Liver (tissue), 9 donors: ENCODE results near the gene TBC1D14. TPM values are rescaled to one million over a fixed set of nuclear protein-coding genes. Genes with fewer than 3 reads are reported as not detected.
A peak's percentile ranks its signal among the peaks of the same experiment; 100 is the strongest.

Experiments
- DNase-seq: peaks from one replicate; pipeline ENCODE4 v3.0.0-alpha.2; 2017; ENCODE audit warnings: low spot score
- H3K27ac ChIP-seq, 2 donors: one replicate each; pipeline ENCODE4 v1.7.0; 2013; ENCODE audit warnings: inconsistent platforms in 2 of 2, low read length in 2 of 2, control low read depth in 1 of 2, low read depth in 1 of 2, mild to moderate bottlenecking in 1 of 2
- H3K27me3 ChIP-seq, 4 donors: one replicate each; pipeline versions ENCODE4 v1.6.1 to v1.7.0; 2013; ENCODE audit warnings: low read length in 3 of 4, inconsistent platforms in 1 of 4, mild to moderate bottlenecking in 1 of 4, moderate library complexity in 1 of 4; ENCODE audit not compliant: control insufficient read depth in 4 of 4, insufficient read depth in 4 of 4
- H3K36me3 ChIP-seq, 4 donors: one replicate each; pipeline versions ENCODE4 v1.6.1 to v1.7.0; 2013; ENCODE audit warnings: low read length in 3 of 4, mild to moderate bottlenecking in 3 of 4, low read depth in 1 of 4, moderate library complexity in 1 of 4; ENCODE audit not compliant: control insufficient read depth in 4 of 4, insufficient read depth in 3 of 4
- H3K4me1 ChIP-seq, 4 donors: one replicate each; pipeline versions ENCODE4 v1.6.1 to v1.7.0; 2013; ENCODE audit warnings: low read length in 3 of 4, mild to moderate bottlenecking in 3 of 4, moderate library complexity in 1 of 4; ENCODE audit not compliant: control insufficient read depth in 4 of 4, insufficient read depth in 4 of 4
- H3K4me3 ChIP-seq, 3 donors: one replicate each; pipeline versions ENCODE4 v1.6.1 to v1.7.0; 2013; ENCODE audit warnings: low read length in 3 of 3, control low read depth in 1 of 3, low read depth in 1 of 3, mild to moderate bottlenecking in 1 of 3
- H3K9ac ChIP-seq, 2 donors: one replicate each; pipeline ENCODE4 v1.7.0; 2013; ENCODE audit warnings: low read length in 2 of 2, mild to moderate bottlenecking in 2 of 2, moderate library complexity in 2 of 2, control low read depth in 1 of 2, low read depth in 1 of 2
- H3K9me3 ChIP-seq, 4 donors: one replicate each; pipeline versions ENCODE4 v1.6.1 to v1.7.0; 2013; ENCODE audit warnings: low read length in 3 of 4; ENCODE audit not compliant: control insufficient read depth in 4 of 4
- EGR1 ChIP-seq, 2 donors: IDR thresholded peaks; 2 replicates each; pipeline ENCODE4 v1.6.1; 2016 to 2018; ENCODE audit warnings: antibody characterized with exemption in 2 of 2, low read depth in 2 of 2
- FOXA1 ChIP-seq: IDR thresholded peaks from 2 replicates; pipeline ENCODE4 v1.6.1; 2016; ENCODE audit warnings: antibody characterized with exemption
- FOXA2 ChIP-seq: IDR thresholded peaks from 2 replicates; pipeline ENCODE4 v1.6.1; 2016; ENCODE audit warnings: antibody characterized with exemption
- HNF4A ChIP-seq, 2 donors: conservative IDR thresholded peaks; 2 replicates each; pipeline ENCODE4 v1.6.1; 2016; ENCODE audit warnings: antibody characterized with exemption in 2 of 2, mild to moderate bottlenecking in 2 of 2
- HNF4G ChIP-seq: IDR thresholded peaks from 2 replicates; pipeline ENCODE4 v1.6.1; 2016; ENCODE audit warnings: antibody characterized with exemption
- RAD21 ChIP-seq, 2 donors: IDR thresholded peaks; 2 replicates each; pipeline ENCODE4 v1.6.1; 2016; ENCODE audit warnings: antibody characterized with exemption in 2 of 2, mild to moderate bottlenecking in 2 of 2
- RXRA ChIP-seq, 2 donors: IDR thresholded peaks; 2 replicates each; pipeline ENCODE4 v1.6.1; 2017 to 2018; ENCODE audit warnings: antibody characterized with exemption in 2 of 2, mild to moderate bottlenecking in 1 of 2
- SP1 ChIP-seq: IDR thresholded peaks from 2 replicates; pipeline ENCODE4 v1.6.1; 2018; ENCODE audit warnings: antibody characterized with exemption, mild to moderate bottlenecking
- TAF1 ChIP-seq: conservative IDR thresholded peaks from 2 replicates; pipeline ENCODE4 v1.6.1; 2016; ENCODE audit warnings: antibody characterized with exemption, mild to moderate bottlenecking
- YY1 ChIP-seq: IDR thresholded peaks from 2 replicates; pipeline ENCODE4 v1.6.1; 2016; ENCODE audit warnings: antibody characterized with exemption, mild to moderate bottlenecking
- WGBS: extraction: QIAGEN DNeasy Blood & Tissue Kit; methylation state at CpG from one replicate; pipeline ENCODE4 v1.1.7; 2013; 5-methylcytosine and 5-hydroxymethylcytosine counted together
- polyA plus RNA-seq, 2 donors: library from polyadenylated mRNA; stranded (reverse) in 1 of 2; unstranded in 1 of 2; fragments of 200-250 nt in 1 of 2; fragments of >200 nt in 1 of 2; fragmentation: Nextera tagmentation in 1 of 2; extraction: Ambion mirVana in 1 of 2; gene quantifications; one replicate each; pipeline versions ENCODE4 v1.2.1 to v1.2.3, GENCODE V29; 2013 to 2015
- total RNA-seq, 2 donors: library from RNA; depleted of rRNA; stranded (reverse); fragments of >200 nt; gene quantifications; one replicate each; pipeline ENCODE4 v1.2.3, GENCODE V29; 2014
- TF ChIP-seq, protein P1 (sequence below): IDR thresholded peaks from 2 replicates; pipeline ENCODE4 v1.6.1; 2016; ENCODE audit warnings: antibody characterized with exemption
- TF ChIP-seq, protein P2 (sequence below): IDR thresholded peaks from 2 replicates; pipeline ENCODE4 v1.6.1; 2016; ENCODE audit warnings: antibody characterized with exemption
- TF ChIP-seq, protein P3 (sequence below): fragments of 150-350 bp; IDR thresholded peaks from 2 replicates; pipeline ENCODE4 v1.5.1; 2017; ENCODE audit warnings: improper control_type of control experiment, low read depth, low read length; ENCODE audit not compliant: missing input control
- TF ChIP-seq, protein P4 (sequence below): IDR thresholded peaks from 2 replicates; pipeline ENCODE4 v1.6.1; 2016; ENCODE audit warnings: antibody characterized with exemption, mild to moderate bottlenecking
- TF ChIP-seq, protein P5 (sequence below): IDR thresholded peaks from 2 replicates; pipeline ENCODE4 v1.6.1; 2016; ENCODE audit warnings: antibody characterized with exemption
- donor health status: healthy.
- donor health status: healthy.
- donor health status: healthy.
- donor health status: healthy.
- donor health status: healthy.

Gene TBC1D14
- total and polyA plus RNA-seq, 4 donors: 10.0 to 45.2 (median 22.7) TPM

DNA sequence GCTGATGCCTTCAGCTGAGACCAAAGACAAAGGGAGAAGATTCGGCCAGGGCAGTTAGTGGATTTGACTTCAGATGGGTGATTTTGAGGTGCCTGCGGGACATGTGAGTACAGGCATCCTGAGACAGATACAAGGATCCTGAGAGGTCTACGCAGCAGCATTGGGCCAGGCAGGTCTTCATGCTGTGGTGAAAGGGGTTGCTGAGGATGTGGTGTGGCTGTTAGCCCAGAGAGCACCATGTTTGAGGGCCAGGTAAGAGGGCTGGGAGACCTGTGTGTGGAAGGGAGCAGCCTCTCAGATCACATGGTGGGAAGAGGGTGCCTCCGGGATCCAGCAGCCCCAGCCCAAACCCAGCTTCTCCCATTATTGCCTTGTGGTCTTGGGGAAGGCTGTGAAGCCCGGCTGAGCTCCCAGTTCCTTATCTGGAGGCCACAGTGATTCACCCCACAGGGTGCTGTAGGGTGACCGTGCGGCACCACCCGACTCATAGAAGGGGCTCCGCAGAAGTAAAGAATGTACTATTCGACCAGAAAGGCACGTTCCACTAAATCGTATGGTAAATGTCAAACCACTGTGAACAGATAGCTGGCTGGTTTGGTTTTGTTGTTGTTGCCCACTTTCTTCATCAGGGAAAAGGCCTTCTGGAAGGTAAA lies 105.9 kb downstream of the TBC1D14 start:
- H3K9me3 ChIP-seq: no peaks in the 10 kb centered on the region
- H3K36me3 ChIP-seq: peaks cover 3 to 36% (median 17%) of the 10 kb centered on the region in 4 donors
- TF ChIP-seq YY1 (no peak), HNF4A (conservative IDR thresholded peaks at IDR 0.05) (no peak), HNF4G (no peak), TAF1 (no peak), SP1 (no peak), RXRA (IDR thresholded peaks at IDR 0.05) (no peak)
- TF ChIP-seq, protein P1, sequence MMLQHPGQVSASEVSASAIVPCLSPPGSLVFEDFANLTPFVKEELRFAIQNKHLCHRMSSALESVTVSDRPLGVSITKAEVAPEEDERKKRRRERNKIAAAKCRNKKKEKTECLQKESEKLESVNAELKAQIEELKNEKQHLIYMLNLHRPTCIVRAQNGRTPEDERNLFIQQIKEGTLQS: no peak
- TF ChIP-seq, protein P2, sequence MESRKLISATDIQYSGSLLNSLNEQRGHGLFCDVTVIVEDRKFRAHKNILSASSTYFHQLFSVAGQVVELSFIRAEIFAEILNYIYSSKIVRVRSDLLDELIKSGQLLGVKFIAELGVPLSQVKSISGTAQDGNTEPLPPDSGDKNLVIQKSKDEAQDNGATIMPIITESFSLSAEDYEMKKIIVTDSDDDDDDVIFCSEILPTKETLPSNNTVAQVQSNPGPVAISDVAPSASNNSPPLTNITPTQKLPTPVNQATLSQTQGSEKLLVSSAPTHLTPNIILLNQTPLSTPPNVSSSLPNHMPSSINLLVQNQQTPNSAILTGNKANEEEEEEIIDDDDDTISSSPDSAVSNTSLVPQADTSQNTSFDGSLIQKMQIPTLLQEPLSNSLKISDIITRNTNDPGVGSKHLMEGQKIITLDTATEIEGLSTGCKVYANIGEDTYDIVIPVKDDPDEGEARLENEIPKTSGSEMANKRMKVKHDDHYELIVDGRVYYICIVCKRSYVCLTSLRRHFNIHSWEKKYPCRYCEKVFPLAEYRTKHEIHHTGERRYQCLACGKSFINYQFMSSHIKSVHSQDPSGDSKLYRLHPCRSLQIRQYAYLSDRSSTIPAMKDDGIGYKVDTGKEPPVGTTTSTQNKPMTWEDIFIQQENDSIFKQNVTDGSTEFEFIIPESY: no peak
- TF ChIP-seq, protein P3, sequence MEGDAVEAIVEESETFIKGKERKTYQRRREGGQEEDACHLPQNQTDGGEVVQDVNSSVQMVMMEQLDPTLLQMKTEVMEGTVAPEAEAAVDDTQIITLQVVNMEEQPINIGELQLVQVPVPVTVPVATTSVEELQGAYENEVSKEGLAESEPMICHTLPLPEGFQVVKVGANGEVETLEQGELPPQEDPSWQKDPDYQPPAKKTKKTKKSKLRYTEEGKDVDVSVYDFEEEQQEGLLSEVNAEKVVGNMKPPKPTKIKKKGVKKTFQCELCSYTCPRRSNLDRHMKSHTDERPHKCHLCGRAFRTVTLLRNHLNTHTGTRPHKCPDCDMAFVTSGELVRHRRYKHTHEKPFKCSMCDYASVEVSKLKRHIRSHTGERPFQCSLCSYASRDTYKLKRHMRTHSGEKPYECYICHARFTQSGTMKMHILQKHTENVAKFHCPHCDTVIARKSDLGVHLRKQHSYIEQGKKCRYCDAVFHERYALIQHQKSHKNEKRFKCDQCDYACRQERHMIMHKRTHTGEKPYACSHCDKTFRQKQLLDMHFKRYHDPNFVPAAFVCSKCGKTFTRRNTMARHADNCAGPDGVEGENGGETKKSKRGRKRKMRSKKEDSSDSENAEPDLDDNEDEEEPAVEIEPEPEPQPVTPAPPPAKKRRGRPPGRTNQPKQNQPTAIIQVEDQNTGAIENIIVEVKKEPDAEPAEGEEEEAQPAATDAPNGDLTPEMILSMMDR: no peak
- TF ChIP-seq, protein P4, sequence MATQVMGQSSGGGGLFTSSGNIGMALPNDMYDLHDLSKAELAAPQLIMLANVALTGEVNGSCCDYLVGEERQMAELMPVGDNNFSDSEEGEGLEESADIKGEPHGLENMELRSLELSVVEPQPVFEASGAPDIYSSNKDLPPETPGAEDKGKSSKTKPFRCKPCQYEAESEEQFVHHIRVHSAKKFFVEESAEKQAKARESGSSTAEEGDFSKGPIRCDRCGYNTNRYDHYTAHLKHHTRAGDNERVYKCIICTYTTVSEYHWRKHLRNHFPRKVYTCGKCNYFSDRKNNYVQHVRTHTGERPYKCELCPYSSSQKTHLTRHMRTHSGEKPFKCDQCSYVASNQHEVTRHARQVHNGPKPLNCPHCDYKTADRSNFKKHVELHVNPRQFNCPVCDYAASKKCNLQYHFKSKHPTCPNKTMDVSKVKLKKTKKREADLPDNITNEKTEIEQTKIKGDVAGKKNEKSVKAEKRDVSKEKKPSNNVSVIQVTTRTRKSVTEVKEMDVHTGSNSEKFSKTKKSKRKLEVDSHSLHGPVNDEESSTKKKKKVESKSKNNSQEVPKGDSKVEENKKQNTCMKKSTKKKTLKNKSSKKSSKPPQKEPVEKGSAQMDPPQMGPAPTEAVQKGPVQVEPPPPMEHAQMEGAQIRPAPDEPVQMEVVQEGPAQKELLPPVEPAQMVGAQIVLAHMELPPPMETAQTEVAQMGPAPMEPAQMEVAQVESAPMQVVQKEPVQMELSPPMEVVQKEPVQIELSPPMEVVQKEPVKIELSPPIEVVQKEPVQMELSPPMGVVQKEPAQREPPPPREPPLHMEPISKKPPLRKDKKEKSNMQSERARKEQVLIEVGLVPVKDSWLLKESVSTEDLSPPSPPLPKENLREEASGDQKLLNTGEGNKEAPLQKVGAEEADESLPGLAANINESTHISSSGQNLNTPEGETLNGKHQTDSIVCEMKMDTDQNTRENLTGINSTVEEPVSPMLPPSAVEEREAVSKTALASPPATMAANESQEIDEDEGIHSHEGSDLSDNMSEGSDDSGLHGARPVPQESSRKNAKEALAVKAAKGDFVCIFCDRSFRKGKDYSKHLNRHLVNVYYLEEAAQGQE: no peak
- peaks cover 10 to 28% (median 16%) of the 10 kb centered on the region in 4 donors for H3K4me1 ChIP-seq
- 77% methylated on average over 12 of the region's 12 CpGs for WGBS
- DNase-seq: no peak
- no peaks in the 10 kb centered on the region for H3K27me3 ChIP-seq
- peak overlapping the region; percentile 71 to 88 for H3K27ac ChIP-seq
- no peak overlapping the region for H3K4me3 ChIP-seq
- H3K9ac ChIP-seq: peak overlapping the region in 1 of 2 donors; percentile 57

DNA sequence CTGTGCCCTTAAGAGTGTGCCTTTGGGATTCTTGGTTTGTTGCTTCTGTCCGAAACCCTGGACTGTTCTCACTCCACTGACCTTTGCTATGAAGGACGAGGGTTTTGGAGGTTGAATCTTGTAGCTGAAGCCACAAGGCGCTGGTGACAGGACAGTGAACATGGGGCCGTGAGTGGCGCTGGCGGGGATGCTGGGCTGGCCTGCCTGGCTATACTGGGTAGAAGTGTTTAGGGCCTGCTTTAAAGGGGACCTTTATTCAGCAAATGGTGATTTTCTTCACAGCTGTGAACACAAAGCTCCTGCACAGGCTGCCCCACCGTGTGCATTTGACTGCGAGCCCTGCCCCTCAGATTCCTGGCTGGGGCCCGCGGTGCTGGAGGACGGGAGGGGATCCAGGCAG lies 106.5 kb downstream of the TBC1D14 start:
- H3K36me3 ChIP-seq: peaks cover 3 to 34% (median 16%) of the 10 kb centered on the region in 4 donors
- H3K9me3 ChIP-seq: no peaks in the 10 kb centered on the region
- peaks cover 10 to 28% (median 16%) of the 10 kb centered on the region in 4 donors for H3K4me1 ChIP-seq
- H3K27me3 ChIP-seq: no peaks in the 10 kb centered on the region
- TF ChIP-seq HNF4G: no peak
- TF ChIP-seq RAD21 (IDR thresholded peaks at IDR 0.05): no peak
- TF ChIP-seq, protein P4: no peak
- TF ChIP-seq RXRA (IDR thresholded peaks at IDR 0.05): no peak
- no peak for TF ChIP-seq YY1
- TF ChIP-seq FOXA2: no peak
- no peak for TF ChIP-seq FOXA1
- TF ChIP-seq, protein P5, sequence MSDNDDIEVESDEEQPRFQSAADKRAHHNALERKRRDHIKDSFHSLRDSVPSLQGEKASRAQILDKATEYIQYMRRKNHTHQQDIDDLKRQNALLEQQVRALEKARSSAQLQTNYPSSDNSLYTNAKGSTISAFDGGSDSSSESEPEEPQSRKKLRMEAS: no peak
- no peak for TF ChIP-seq EGR1 (IDR thresholded peaks at IDR 0.05; ENCODE audit: low read depth in 2 of 2)
- 73% methylated on average over 11 of the region's 11 CpGs for WGBS
- H3K9ac ChIP-seq: peak overlapping the region in 1 of 2 donors; percentile 57
- no peak overlapping the region for H3K4me3 ChIP-seq
- H3K27ac ChIP-seq: peak overlapping the region; percentile 71 to 88
- no peak for DNase-seq
